Breast epithelium (tissue), 3 donors: Measurements from ENCODE around the gene BMP15.

Experiments
- POLR2A ChIP-seq: fragments of 450-650 bp; IDR thresholded peaks from one replicate; pipeline ENCODE4 v1.6.1; 2016; ENCODE audit warnings: antibody characterized with exemption, mild to moderate bottlenecking, moderate library complexity
- POLR2AphosphoS5 ChIP-seq, 3 donors: sonication (generic); formaldehyde crosslinking; IDR thresholded peaks; one replicate each; pipeline ENCODE4 v1.6.1; 2017; ENCODE audit warnings: antibody characterized with exemption in 3 of 3
- TF ChIP-seq, protein P1 (sequence below), 3 donors: fragments of 450-650 bp; IDR thresholded peaks; one replicate each; pipeline ENCODE4 v1.5.1; 2016 to 2017; ENCODE audit warnings: antibody characterized with exemption in 3 of 3, mild to moderate bottlenecking in 3 of 3, moderate library complexity in 3 of 3

DNA sequence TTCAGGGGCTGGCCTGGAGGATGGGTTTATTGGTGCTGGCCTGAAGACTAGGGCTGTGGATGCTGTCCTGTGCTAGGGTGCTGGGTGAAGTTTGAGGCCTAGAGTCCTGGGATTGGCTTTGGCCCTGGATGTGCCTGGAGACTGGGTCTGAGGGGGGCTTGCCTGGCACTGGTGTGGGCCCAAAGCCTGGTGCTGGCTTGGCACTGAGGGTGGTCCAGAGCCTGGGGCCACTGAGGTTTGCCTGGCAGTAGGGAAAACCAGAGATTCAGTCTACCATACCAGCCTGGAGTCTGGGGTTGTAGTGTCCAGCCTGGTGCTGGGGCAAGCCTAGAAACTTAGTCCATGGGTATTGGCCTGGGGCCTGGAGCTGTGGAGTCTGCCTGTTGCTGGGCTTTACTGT lies 16.6 kb downstream of the BMP15 start:
- no peak for TF ChIP-seq POLR2AphosphoS5 (IDR thresholded peaks at IDR 0.05)
- TF ChIP-seq, protein P1, sequence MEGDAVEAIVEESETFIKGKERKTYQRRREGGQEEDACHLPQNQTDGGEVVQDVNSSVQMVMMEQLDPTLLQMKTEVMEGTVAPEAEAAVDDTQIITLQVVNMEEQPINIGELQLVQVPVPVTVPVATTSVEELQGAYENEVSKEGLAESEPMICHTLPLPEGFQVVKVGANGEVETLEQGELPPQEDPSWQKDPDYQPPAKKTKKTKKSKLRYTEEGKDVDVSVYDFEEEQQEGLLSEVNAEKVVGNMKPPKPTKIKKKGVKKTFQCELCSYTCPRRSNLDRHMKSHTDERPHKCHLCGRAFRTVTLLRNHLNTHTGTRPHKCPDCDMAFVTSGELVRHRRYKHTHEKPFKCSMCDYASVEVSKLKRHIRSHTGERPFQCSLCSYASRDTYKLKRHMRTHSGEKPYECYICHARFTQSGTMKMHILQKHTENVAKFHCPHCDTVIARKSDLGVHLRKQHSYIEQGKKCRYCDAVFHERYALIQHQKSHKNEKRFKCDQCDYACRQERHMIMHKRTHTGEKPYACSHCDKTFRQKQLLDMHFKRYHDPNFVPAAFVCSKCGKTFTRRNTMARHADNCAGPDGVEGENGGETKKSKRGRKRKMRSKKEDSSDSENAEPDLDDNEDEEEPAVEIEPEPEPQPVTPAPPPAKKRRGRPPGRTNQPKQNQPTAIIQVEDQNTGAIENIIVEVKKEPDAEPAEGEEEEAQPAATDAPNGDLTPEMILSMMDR (IDR thresholded peaks at IDR 0.05): no peak
- no peak for TF ChIP-seq POLR2A
